Measurements from ENCODE around the gene TEAD1. TPM values are rescaled to one million over a fixed set of nuclear protein-coding genes. Genes with fewer than 3 reads are reported as not detected.

TEAD1 gene
- total RNA-seq, 1 experiment from 2014 or later, result not detected

DNA sequence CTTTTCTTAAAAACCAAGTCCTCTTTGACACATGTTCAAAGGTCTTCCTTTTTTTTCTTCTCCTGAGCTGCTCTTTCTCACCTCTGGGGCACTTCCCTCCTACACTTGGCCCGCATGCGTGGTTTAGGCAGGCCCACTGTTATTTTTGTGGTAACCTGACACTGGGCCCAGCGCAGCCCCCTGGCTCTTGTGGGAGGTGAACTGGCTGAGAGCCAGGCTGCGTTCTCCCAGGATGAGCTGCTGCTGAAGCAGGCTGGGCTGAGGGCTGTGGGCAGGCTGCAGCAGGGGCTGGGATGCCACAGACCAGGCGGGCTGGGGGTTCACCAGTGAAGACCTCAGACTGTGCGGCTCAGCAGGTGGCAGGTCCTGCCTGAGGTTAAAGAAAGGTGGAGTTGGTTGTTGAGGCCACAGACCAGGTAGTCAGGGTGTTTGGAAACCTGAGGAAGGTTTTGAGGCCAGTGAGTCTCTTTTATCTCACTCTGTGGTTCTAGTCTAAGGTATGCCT lies 72.4 kb downstream of the TEAD1 start:
- Histone ChIP-seq H3K36me3 (ENCODE audit: insufficient read depth, low read length) (no peaks in the 10 kb centered on the region), H3K4me3 (ENCODE audit: low read length) (no peak overlapping the region), H3K27ac (ENCODE audit: low read length) (no peak overlapping the region), H3K79me2 (ENCODE audit: low read length) (no peaks in the 10 kb centered on the region), H3K4me2 (ENCODE audit: low read depth, low read length, poor library complexity, severe bottlenecking) (no peak overlapping the region), H2AFZ (ENCODE audit: low read length) (no peak overlapping the region), H3K4me1 (ENCODE audit: low read length) (no peaks in the 10 kb centered on the region), H3K9me2 (replicated peaks; ENCODE audit: insufficient read depth, low read length) (no peaks in the 10 kb centered on the region), H3K9ac (ENCODE audit: low read length) (no peak overlapping the region), H3K9me3 (ENCODE audit: low read length) (no peaks in the 10 kb centered on the region), H4K20me1 (ENCODE audit: insufficient read depth, low read depth, low read length) (no peaks in the 10 kb centered on the region), H3K27me3 (ENCODE audit: low read length) (no peaks in the 10 kb centered on the region)
- peak; percentile 54 for DNase-seq

DNA sequence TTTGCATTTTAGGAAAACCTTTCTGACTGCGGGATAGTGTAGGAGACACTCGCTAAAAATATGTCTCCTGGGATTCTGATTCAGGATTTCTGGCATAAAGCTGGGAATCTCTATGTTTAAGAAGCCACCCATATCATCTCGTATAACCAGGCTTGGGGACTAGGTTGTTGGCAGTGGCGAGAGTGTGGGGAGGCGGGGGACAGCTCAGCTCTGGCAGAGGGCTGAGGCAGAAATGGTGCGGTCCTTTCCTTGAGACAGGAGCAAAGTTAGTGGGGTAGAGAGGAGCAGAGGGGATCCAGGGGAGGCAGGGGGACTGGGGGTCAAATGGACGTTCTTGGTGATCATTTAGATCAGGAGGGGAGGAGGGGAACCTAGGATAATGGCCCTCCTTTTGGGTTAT lies 74.3 kb downstream of the TEAD1 start:
- Histone ChIP-seq H3K36me3 (ENCODE audit: insufficient read depth, low read length) (no peaks in the 10 kb centered on the region), H3K9me3 (ENCODE audit: low read length) (no peaks in the 10 kb centered on the region), H3K4me1 (ENCODE audit: low read length) (no peaks in the 10 kb centered on the region), H3K4me3 (ENCODE audit: low read length) (no peak overlapping the region), H4K20me1 (ENCODE audit: insufficient read depth, low read depth, low read length) (no peaks in the 10 kb centered on the region), H3K9me2 (replicated peaks; ENCODE audit: insufficient read depth, low read length) (no peaks in the 10 kb centered on the region), H3K4me2 (ENCODE audit: low read depth, low read length, poor library complexity, severe bottlenecking) (no peak overlapping the region), H3K27ac (ENCODE audit: low read length) (no peak overlapping the region), H3K79me2 (ENCODE audit: low read length) (no peaks in the 10 kb centered on the region), H2AFZ (ENCODE audit: low read length) (no peak overlapping the region), H3K27me3 (ENCODE audit: low read length) (no peaks in the 10 kb centered on the region), H3K9ac (ENCODE audit: low read length) (no peak overlapping the region)
- no peak for DNase-seq

DNA sequence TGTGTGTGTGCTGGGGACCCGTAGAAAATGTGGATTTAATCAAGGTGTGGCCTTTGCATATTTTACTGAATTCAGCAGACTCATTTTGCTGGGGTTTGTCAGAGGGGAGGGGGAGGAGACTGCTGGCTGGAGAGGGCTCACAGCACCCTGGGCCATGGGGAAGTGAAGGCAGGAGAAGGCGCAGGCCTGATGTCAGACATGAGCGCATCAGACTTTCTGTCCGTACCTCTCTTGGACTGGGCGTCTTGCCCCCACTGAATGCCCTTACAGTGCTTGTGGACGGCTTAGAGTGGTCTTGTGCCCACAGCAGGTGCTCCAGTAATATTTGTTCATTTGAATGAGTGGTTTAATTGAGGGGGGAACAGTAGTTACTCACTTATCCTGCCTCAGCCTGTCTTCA lies 75.2 kb downstream of the TEAD1 start:
- Histone ChIP-seq H3K27me3 (ENCODE audit: low read length) (no peaks in the 10 kb centered on the region), H3K9ac (ENCODE audit: low read length) (no peak overlapping the region), H3K4me1 (ENCODE audit: low read length) (no peaks in the 10 kb centered on the region), H3K4me2 (ENCODE audit: low read depth, low read length, poor library complexity, severe bottlenecking) (no peak overlapping the region), H3K4me3 (ENCODE audit: low read length) (no peak overlapping the region), H3K79me2 (ENCODE audit: low read length) (no peaks in the 10 kb centered on the region), H4K20me1 (ENCODE audit: insufficient read depth, low read depth, low read length) (no peaks in the 10 kb centered on the region), H2AFZ (ENCODE audit: low read length) (no peak overlapping the region), H3K9me2 (replicated peaks; ENCODE audit: insufficient read depth, low read length) (no peaks in the 10 kb centered on the region), H3K36me3 (ENCODE audit: insufficient read depth, low read length) (no peaks in the 10 kb centered on the region), H3K9me3 (ENCODE audit: low read length) (no peaks in the 10 kb centered on the region), H3K27ac (ENCODE audit: low read length) (no peak overlapping the region)
- DNase-seq, result no peak

DNA sequence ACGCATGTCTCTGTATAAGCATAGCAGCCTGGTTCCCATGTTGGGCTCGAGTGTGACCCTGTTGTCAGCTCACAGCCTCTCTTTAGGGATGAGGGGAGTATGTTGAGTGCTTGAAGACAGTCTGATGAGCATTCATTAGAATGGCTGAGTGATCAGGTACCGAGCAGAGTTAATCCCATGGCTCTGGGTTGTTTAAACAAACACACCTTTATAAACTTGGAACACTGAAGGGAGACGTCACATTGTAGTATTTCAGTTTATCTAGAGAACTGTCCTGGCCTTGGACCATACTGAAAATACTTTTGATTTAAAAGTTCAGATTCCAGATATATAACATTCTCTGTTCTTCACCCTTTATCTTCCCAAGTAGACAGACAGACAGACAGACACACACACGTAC lies 76.0 kb downstream of the TEAD1 start:
- Histone ChIP-seq H4K20me1 (ENCODE audit: insufficient read depth, low read depth, low read length) (no peaks in the 10 kb centered on the region), H3K4me1 (ENCODE audit: low read length) (no peaks in the 10 kb centered on the region), H3K4me2 (ENCODE audit: low read depth, low read length, poor library complexity, severe bottlenecking) (no peak overlapping the region), H3K9ac (ENCODE audit: low read length) (no peak overlapping the region), H3K27me3 (ENCODE audit: low read length) (no peaks in the 10 kb centered on the region), H3K79me2 (ENCODE audit: low read length) (no peaks in the 10 kb centered on the region), H3K9me3 (ENCODE audit: low read length) (no peaks in the 10 kb centered on the region), H2AFZ (ENCODE audit: low read length) (no peak overlapping the region), H3K27ac (ENCODE audit: low read length) (no peak overlapping the region), H3K36me3 (ENCODE audit: insufficient read depth, low read length) (no peaks in the 10 kb centered on the region), H3K4me3 (ENCODE audit: low read length) (no peak overlapping the region), H3K9me2 (replicated peaks; ENCODE audit: insufficient read depth, low read length) (no peaks in the 10 kb centered on the region)
- no peak for DNase-seq

DNA sequence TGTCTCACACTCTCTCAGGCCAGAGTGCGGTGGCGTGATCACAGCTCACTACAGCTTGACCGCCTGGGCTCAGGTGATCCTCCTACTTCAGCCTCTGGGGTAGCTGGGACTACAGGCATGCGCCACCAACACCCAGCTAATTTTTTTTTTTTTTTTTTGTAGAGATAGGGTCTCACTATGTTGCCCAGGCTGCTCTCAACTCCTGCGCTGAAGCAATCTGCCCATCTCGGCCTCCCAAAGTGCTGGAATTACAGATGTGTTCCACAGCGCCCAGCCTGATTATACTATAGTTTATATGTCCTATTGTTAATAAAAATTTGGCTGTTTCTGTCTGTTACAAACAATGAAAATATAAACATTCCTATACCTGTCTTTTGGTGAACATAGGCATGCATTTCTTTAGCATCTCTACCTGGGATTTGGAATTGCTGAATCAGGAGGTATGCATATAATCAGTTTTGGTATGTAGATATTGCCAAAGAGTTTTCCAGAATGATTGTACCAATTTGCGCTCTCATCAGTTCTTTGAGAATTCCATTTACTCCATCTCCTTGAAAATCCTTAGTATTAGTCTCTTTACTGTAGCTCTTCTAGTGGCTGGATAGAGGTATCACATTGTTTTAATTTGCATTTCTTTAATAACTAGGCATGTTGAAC lies 78.8 kb downstream of the TEAD1 start:
- DNase-seq, result no peak
- H3K79me2 ChIP-seq (ENCODE audit: low read length), result no peaks in the 10 kb centered on the region
- no peaks in the 10 kb centered on the region for H3K9me2 ChIP-seq (replicated peaks; ENCODE audit: insufficient read depth, low read length)

DNA sequence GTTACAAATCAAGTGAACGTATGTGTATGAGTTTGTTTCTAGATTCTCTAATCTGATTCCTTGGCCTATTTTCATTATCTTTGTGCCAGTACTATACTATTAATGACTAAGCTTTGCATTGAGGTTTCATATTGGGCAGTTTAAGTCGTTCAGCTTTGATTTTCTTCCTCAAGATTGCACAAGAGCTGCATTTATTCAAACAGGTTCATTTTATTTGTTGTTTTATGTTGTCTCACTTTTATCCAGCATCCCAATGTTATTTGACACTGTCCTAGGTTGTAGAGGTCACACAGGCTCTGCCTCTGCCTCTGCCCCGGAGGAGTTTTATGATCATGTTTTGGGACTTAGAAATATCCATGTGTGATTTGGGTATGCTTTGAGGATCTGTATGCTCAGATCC lies 79.8 kb downstream of the TEAD1 start:
- H3K9me2 ChIP-seq (replicated peaks; ENCODE audit: insufficient read depth, low read length), result no peaks in the 10 kb centered on the region
- no peak overlapping the region for H3K27ac ChIP-seq (ENCODE audit: low read length)
- no peak overlapping the region for H3K4me2 ChIP-seq (ENCODE audit: low read depth, low read length, poor library complexity, severe bottlenecking)
- no peaks in the 10 kb centered on the region for H3K36me3 ChIP-seq (ENCODE audit: insufficient read depth, low read length)
- no peak overlapping the region for H3K4me3 ChIP-seq (ENCODE audit: low read length)
- no peaks in the 10 kb centered on the region for H3K4me1 ChIP-seq (ENCODE audit: low read length)
- no peaks in the 10 kb centered on the region for H3K27me3 ChIP-seq (ENCODE audit: low read length)
- H3K9me3 ChIP-seq (ENCODE audit: low read length), result no peaks in the 10 kb centered on the region
- no peak overlapping the region for H2AFZ ChIP-seq (ENCODE audit: low read length)
- DNase-seq, result no peak
- H3K9ac ChIP-seq (ENCODE audit: low read length), result no peak overlapping the region
- no peaks in the 10 kb centered on the region for H4K20me1 ChIP-seq (ENCODE audit: insufficient read depth, low read depth, low read length)
- H3K79me2 ChIP-seq (ENCODE audit: low read length), result no peaks in the 10 kb centered on the region

More for the DNA sequence above, 78.8 kb downstream of the TEAD1 start:
- Histone ChIP-seq H3K4me1 (ENCODE audit: low read length) (no peaks in the 10 kb centered on the region), H4K20me1 (ENCODE audit: insufficient read depth, low read depth, low read length) (no peaks in the 10 kb centered on the region), H3K27me3 (ENCODE audit: low read length) (no peaks in the 10 kb centered on the region), H3K9me3 (ENCODE audit: low read length) (no peaks in the 10 kb centered on the region), H3K27ac (ENCODE audit: low read length) (no peak overlapping the region), H3K36me3 (ENCODE audit: insufficient read depth, low read length) (no peaks in the 10 kb centered on the region), H3K9ac (ENCODE audit: low read length) (no peak overlapping the region), H3K4me2 (ENCODE audit: low read depth, low read length, poor library complexity, severe bottlenecking) (no peak overlapping the region), H2AFZ (ENCODE audit: low read length) (no peak overlapping the region), H3K4me3 (ENCODE audit: low read length) (no peak overlapping the region)

DNA sequence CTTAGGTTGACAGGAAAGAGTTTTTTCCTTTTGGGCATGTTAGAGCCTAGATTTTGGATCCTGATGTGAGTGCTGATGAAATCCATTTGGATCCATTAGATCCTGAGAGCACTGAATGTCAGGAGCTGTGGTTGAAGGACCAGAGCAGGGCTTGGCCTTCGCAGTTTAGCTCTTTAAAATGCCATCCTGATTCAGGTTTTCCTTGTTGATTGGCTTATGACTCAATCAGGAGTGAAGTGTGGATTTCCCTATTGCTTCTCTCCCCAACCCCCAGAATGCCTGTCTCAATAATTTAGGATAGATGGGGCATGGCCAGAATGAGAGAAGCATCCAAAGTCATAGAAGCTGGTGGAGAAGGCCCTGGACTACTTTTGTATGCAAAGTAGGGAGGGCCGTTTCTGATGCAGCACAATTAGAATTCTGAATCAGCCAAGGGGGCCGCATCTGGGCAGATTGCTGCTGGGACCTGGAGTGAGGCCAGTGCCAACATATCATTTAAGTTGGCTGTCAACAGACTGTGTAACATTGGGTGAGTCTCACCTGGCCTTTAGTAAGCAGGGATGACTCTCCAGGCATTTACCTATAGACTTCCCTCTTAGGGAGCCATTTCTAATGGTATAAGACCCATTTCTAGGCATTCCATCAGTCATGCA lies 80.5 kb downstream of the TEAD1 start:
- no peak for DNase-seq
- H3K9ac ChIP-seq (ENCODE audit: low read length), result no peak overlapping the region
- no peaks in the 10 kb centered on the region for H4K20me1 ChIP-seq (ENCODE audit: insufficient read depth, low read depth, low read length)
- H3K9me2 ChIP-seq (replicated peaks; ENCODE audit: insufficient read depth, low read length), result no peaks in the 10 kb centered on the region
- H3K27me3 ChIP-seq (ENCODE audit: low read length), result no peaks in the 10 kb centered on the region
- no peaks in the 10 kb centered on the region for H3K79me2 ChIP-seq (ENCODE audit: low read length)
- no peaks in the 10 kb centered on the region for H3K36me3 ChIP-seq (ENCODE audit: insufficient read depth, low read length)
- no peak overlapping the region for H3K4me2 ChIP-seq (ENCODE audit: low read depth, low read length, poor library complexity, severe bottlenecking)
- H3K4me1 ChIP-seq (ENCODE audit: low read length), result no peaks in the 10 kb centered on the region
- H2AFZ ChIP-seq (ENCODE audit: low read length), result no peak overlapping the region
- H3K27ac ChIP-seq (ENCODE audit: low read length), result no peak overlapping the region
- no peaks in the 10 kb centered on the region for H3K9me3 ChIP-seq (ENCODE audit: low read length)
- no peak overlapping the region for H3K4me3 ChIP-seq (ENCODE audit: low read length)

DNA sequence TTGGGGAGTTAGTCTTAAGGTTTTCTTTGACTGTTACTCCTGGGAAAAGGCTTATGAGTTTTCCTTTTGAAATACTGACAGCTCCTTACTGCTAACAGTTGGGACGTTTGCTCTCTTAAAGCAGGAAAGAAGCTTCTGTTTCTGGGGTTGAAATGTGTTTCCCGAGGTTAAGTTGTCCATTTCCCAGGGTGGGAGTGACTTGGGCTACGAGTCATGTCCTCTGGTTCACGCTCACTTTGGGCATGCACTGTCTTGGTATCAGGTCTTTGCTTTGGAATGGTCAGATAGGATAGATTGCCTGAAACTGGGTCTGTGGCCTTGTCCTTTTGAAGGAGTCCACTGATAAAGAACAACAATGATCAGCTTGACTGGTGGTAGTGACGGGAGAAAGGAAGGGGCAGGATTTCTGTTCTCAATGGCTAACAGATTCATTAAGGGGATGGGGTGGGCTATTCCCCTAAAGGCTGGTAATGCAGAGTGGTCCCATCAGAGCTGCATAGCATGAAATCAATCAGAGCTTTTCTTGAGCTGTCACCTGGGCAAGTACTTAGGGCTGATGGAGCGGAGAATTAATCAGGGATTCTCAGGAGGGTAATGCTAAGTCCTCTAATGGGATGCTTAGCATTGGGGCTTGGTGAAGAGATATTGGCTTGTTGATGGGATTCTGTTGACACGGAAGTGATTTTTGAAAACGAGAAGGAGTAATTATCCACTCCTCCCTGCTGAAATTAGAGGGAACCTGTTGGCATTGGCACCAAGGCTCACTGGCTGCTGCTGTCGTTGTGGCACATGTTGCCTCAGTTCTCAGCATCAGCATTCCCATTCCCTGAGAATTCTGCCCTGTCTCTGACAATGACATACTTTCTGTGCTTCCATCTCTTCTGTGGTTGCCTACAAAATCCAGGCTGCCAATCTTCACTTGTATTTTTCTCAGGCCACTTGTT lies 81.6 kb downstream of the TEAD1 start:
- no peaks in the 10 kb centered on the region for H3K36me3 ChIP-seq (ENCODE audit: insufficient read depth, low read length)
- H3K79me2 ChIP-seq (ENCODE audit: low read length), result no peaks in the 10 kb centered on the region
- no peak overlapping the region for H3K27ac ChIP-seq (ENCODE audit: low read length)
- H3K4me1 ChIP-seq (ENCODE audit: low read length), result no peaks in the 10 kb centered on the region
- H3K27me3 ChIP-seq (ENCODE audit: low read length), result no peaks in the 10 kb centered on the region
- H3K9me2 ChIP-seq (replicated peaks; ENCODE audit: insufficient read depth, low read length), result no peaks in the 10 kb centered on the region
- no peak overlapping the region for H3K4me3 ChIP-seq (ENCODE audit: low read length)
- H3K4me2 ChIP-seq (ENCODE audit: low read depth, low read length, poor library complexity, severe bottlenecking), result no peak overlapping the region
- H2AFZ ChIP-seq (ENCODE audit: low read length), result no peak overlapping the region
- no peak for DNase-seq
- H3K9me3 ChIP-seq (ENCODE audit: low read length), result no peaks in the 10 kb centered on the region
- no peaks in the 10 kb centered on the region for H4K20me1 ChIP-seq (ENCODE audit: insufficient read depth, low read depth, low read length)
- H3K9ac ChIP-seq (ENCODE audit: low read length), result no peak overlapping the region

Measured in Karpas-422 (cell line).